SH-SY5Y (cell line): ENCODE measurements around the gene CNPPD1.

Experiments used
- GATA2 ChIP-seq: IDR thresholded peaks from 2 replicates; pipeline ENCODE4 v1.6.1; 2011; ENCODE audit warnings: mild to moderate bottlenecking, low read depth, low read length
- GATA3 ChIP-seq: IDR thresholded peaks from 2 replicates; pipeline ENCODE4 v1.6.1; 2011; ENCODE audit warnings: low read depth, mild to moderate bottlenecking, low read length, moderate library complexity

- no peak for TF ChIP-seq GATA3
- TF ChIP-seq GATA2 = no peak; the same call in 1 of the 2 replicates
Measured at GRCh38 chr2:219177552-219178376, 1.0 kb upstream of the CNPPD1 start, which contains the start of gene RETREG2.
